HG02970 (cell line): Measurements from ENCODE around the gene PLCH2.

Source experiments
- ATAC-seq: cut with Tn5 transposase; IDR thresholded peaks from one replicate; pipeline ENCODE4 v1.9.1; 2021; ENCODE audit warnings: mild to moderate bottlenecking, moderate library complexity, moderate number of reproducible peaks; ENCODE audit not compliant: unreplicated experiment, low FRiP score

Gene PLCH2

GRCh38 chr1:2474933-2475371 is 1.1 kb upstream of the PLCH2 start:
- no peak for ATAC-seq

- ATAC-seq: no peak
These were observed 518 bp upstream of the PLCH2 start for GRCh38 chr1:2475571-2475970.

GRCh38 chr1:2477309-2477708 is 1.2 kb downstream of the PLCH2 start:
- ATAC-seq: no peak

GRCh38 chr1:2477791-2478499 is 1.9 kb downstream of the PLCH2 start:
- no peak for ATAC-seq

- ATAC-seq: no peak
These were observed 3.1 kb downstream of the PLCH2 start for GRCh38 chr1:2479186-2479585.

GRCh38 chr1:2479618-2480017 is 3.5 kb downstream of the PLCH2 start:
- ATAC-seq: no peak

GRCh38 chr1:2480236-2480985 is 4.3 kb downstream of the PLCH2 start:
- ATAC-seq: no peak

- ATAC-seq: no peak
These were observed 4.9 kb downstream of the PLCH2 start for GRCh38 chr1:2480986-2481364.

- ATAC-seq: no peak
These were observed 5.8 kb downstream of the PLCH2 start for GRCh38 chr1:2481885-2482284.

- no peak for ATAC-seq
These were observed 6.5 kb downstream of the PLCH2 start for GRCh38 chr1:2482588-2482987.

- no peak for ATAC-seq
These were observed 6.9 kb downstream of the PLCH2 start for GRCh38 chr1:2483026-2483425.

- no peak for ATAC-seq
These were observed 7.9 kb downstream of the PLCH2 start for GRCh38 chr1:2483970-2484369.

- no peak for ATAC-seq
These were observed 10.0 kb downstream of the PLCH2 start for GRCh38 chr1:2486041-2486440.

- no peak for ATAC-seq
These were observed 10.5 kb downstream of the PLCH2 start for GRCh38 chr1:2486558-2486957.

GRCh38 chr1:2488688-2489087 is 12.6 kb downstream of the PLCH2 start:
- no peak for ATAC-seq

GRCh38 chr1:2489615-2490014 is 13.5 kb downstream of the PLCH2 start:
- ATAC-seq: no peak

GRCh38 chr1:2492091-2492490 is 16.0 kb downstream of the PLCH2 start:
- no peak for ATAC-seq

GRCh38 chr1:2493218-2493617 is 17.1 kb downstream of the PLCH2 start:
- no peak for ATAC-seq

GRCh38 chr1:2493691-2494322 is 17.7 kb downstream of the PLCH2 start:
- ATAC-seq: no peak

- no peak for ATAC-seq
These were observed 18.2 kb downstream of the PLCH2 start for GRCh38 chr1:2494323-2494693.

- no peak for ATAC-seq
These were observed 18.9 kb downstream of the PLCH2 start for GRCh38 chr1:2495026-2495425.

GRCh38 chr1:2495546-2495945 is 19.5 kb downstream of the PLCH2 start:
- no peak for ATAC-seq
